Testis (tissue), 3 donors: ENCODE measurements around the gene GATA2. TPM values are rescaled to one million over a fixed set of nuclear protein-coding genes. Genes with fewer than 3 reads are reported as not detected.

Experiments used
- DNase-seq: peaks from one replicate; pipeline ENCODE4 v3.0.0-alpha.2; 2019
- H3K27ac ChIP-seq, 2 donors: fragments of 200-600 bp; sonication (generic); one replicate each; pipeline ENCODE4 v1.5.1; 2019
- H3K27me3 ChIP-seq: fragments of 200-600 bp; sonication (generic); one replicate; pipeline ENCODE4 v1.5.1; 2019
- H3K36me3 ChIP-seq: fragments of 200-600 bp; sonication (generic); one replicate; pipeline ENCODE4 v1.5.1; 2017; ENCODE audit warnings: low read depth; ENCODE audit errors: missing control alignments
- H3K4me1 ChIP-seq: fragments of 200-600 bp; sonication (generic); one replicate; pipeline ENCODE4 v1.5.1; 2019
- H3K4me3 ChIP-seq, 2 donors: fragments of 200-600 bp; sonication (generic); one replicate each; pipeline ENCODE4 v1.5.1; 2017 to 2019
- H3K9me3 ChIP-seq: fragments of 200-600 bp; sonication (generic); one replicate; pipeline ENCODE4 v1.5.1; 2017
- CTCF ChIP-seq, 3 experiments: fragments of 450-650 bp in 2 of 3; fragments of 200-600 bp in 1 of 3; sonication (generic) in 1 of 3; IDR thresholded peaks; one replicate each; pipeline ENCODE4 v1.5.1; 2016 to 2019; ENCODE audit warnings: antibody characterized with exemption in 3 of 3, mild to moderate bottlenecking in 2 of 3, moderate library complexity in 1 of 3
- POLR2A ChIP-seq: fragments of 450-650 bp; IDR thresholded peaks from one replicate; pipeline ENCODE4 v1.6.1; 2017; ENCODE audit warnings: antibody characterized with exemption, mild to moderate bottlenecking, moderate library complexity
- WGBS, 2 donors: methylation state at CpG; one replicate each; pipeline ENCODE4 v1.1.5; 2018; 5-methylcytosine and 5-hydroxymethylcytosine counted together
- intact Hi-C: fragments of 100-400 bp; cut with DNase I; formaldehyde crosslinking; loops from one replicate; pipeline ENCODE4 v1.15.1; 2023; ENCODE audit warnings: low total_unique reads
- polyA plus RNA-seq: library from polyadenylated mRNA; stranded (reverse); fragments of 350-450 nt; fragmentation: Illumina TruSeq; extraction: RNeasy Lipid Tissue Mini Kit (QIAGEN cat#74804); gene quantifications from one replicate; pipeline ENCODE4 v1.2.3, GENCODE V29; 2014; ENCODE audit warnings: low read depth, low replicate concordance; ENCODE audit not compliant: insufficient read depth
- total RNA-seq, 2 donors: library from RNA; depleted of rRNA; stranded (reverse); fragments of >200 nt; gene quantifications; one replicate each; pipeline ENCODE4 v1.2.3, GENCODE V29; 2016

Gene GATA2
- total and polyA plus RNA-seq, 3 donors from 2014 or later: 6.6 to 13.5 (median 11.9) TPM

- Histone ChIP-seq H3K36me3 (no peaks in the 10 kb centered on the region), H3K27ac (no peak overlapping the region), H3K4me3 (no peak overlapping the region), H3K27me3 (no peaks in the 10 kb centered on the region), H3K4me1 (no peaks in the 10 kb centered on the region), H3K9me3 (no peaks in the 10 kb centered on the region)
- no peak for TF ChIP-seq POLR2A
- TF ChIP-seq CTCF (IDR thresholded peaks at IDR 0.05): no peak
- 68 to 71% methylated on average over 11 to 13 of the region's 13 CpGs for WGBS, 2 donors
- intact Hi-C loops: no loop called here
- DNase-seq: no peak
These were observed 22.7 kb downstream of the GATA2 start for GRCh38 chr3:128470134-128470899.

- no peak for DNase-seq
- Histone ChIP-seq H3K4me3 (no peak overlapping the region), H3K27me3 (no peaks in the 10 kb centered on the region), H3K9me3 (no peaks in the 10 kb centered on the region), H3K4me1 (no peaks in the 10 kb centered on the region), H3K36me3 (no peaks in the 10 kb centered on the region), H3K27ac (no peak overlapping the region)
- 94 to 95% methylated on average over 6 of the region's 6 CpGs for WGBS, 2 donors
- TF ChIP-seq POLR2A: no peak
- intact Hi-C loops: no loop called here
These were observed 23.4 kb downstream of the GATA2 start for GRCh38 chr3:128469556-128469955.

GRCh38 chr3:128468791-128469527 lies 24.0 kb downstream of the GATA2 start:
- no peaks in the 10 kb centered on the region for H3K27me3 ChIP-seq
- intact Hi-C loops: no loop called here
- WGBS, 2 donors: 84 to 87% methylated on average over 6 to 10 of the region's 10 CpGs

GRCh38 chr3:128468285-128468790 lies 24.7 kb downstream of the GATA2 start:
- 88 to 93% methylated on average over 11 to 17 of the region's 17 CpGs for WGBS, 2 donors
- TF ChIP-seq POLR2A (no peak), CTCF (IDR thresholded peaks at IDR 0.05) (no peak)

More at GRCh38 chr3:128468791-128469527, 24.0 kb downstream of the GATA2 start:
- DNase-seq: no peak
- TF ChIP-seq POLR2A (no peak), CTCF (IDR thresholded peaks at IDR 0.05) (no peak)
- H3K9me3 ChIP-seq: no peaks in the 10 kb centered on the region
- no peaks in the 10 kb centered on the region for H3K4me1 ChIP-seq
- no peak overlapping the region for H3K4me3 ChIP-seq
- no peaks in the 10 kb centered on the region for H3K36me3 ChIP-seq
- H3K27ac ChIP-seq: no peak overlapping the region

GRCh38 chr3:128466840-128467541 lies 26.0 kb downstream of the GATA2 start, which contains the start of gene DNAJB8:
TSS of gene DNAJB8 (minus strand) at chr3:128466890. CDS start at chr3:128463245, 3,645 bp downstream.
- Histone ChIP-seq H3K4me3 (no peak within 1 kb of the TSS), H3K9me3 (no peaks in the 10 kb centered on the region), H3K36me3 (no peaks in the 10 kb centered on the region), H3K27ac (no peak within 1 kb of the TSS), H3K4me1 (no peaks in the 10 kb centered on the region), H3K27me3 (no peaks in the 10 kb centered on the region)
- DNase-seq: no peak
- WGBS, 2 donors: 90 to 93% methylated on average over 14 of the region's 14 CpGs
- no peak for TF ChIP-seq POLR2A
- TF ChIP-seq CTCF (IDR thresholded peaks at IDR 0.05): no peak
- intact Hi-C loops: no loop called here

More at GRCh38 chr3:128468285-128468790, 24.7 kb downstream of the GATA2 start:
- no peak overlapping the region for H3K4me3 ChIP-seq
- no peaks in the 10 kb centered on the region for H3K4me1 ChIP-seq
- DNase-seq: no peak
- intact Hi-C loops: no loop called here
- H3K9me3 ChIP-seq: no peaks in the 10 kb centered on the region
- H3K27ac ChIP-seq: no peak overlapping the region
- no peaks in the 10 kb centered on the region for H3K27me3 ChIP-seq
- H3K36me3 ChIP-seq: no peaks in the 10 kb centered on the region
